GM10266 (cell line): ENCODE data around the gene PLOD1.
"Not testable (repeated sequence)": the region's sequence is repeated elsewhere in the genome, so short reads cannot be mapped to it uniquely, and the experiment has no call there.

Source experiments
- DNase-seq: peaks from one replicate; pipeline ENCODE4 v3.0.0; 2012; ENCODE audit errors: extremely low spot score
- TF ChIP-seq, protein P1 (sequence below): IDR thresholded peaks from 2 replicates; pipeline ENCODE4 v1.5.1; 2012; ENCODE audit warnings: mild to moderate bottlenecking, low read depth; ENCODE audit not compliant: control insufficient read depth, insufficient read depth; ENCODE audit errors: missing control alignments

PLOD1 gene

DNA sequence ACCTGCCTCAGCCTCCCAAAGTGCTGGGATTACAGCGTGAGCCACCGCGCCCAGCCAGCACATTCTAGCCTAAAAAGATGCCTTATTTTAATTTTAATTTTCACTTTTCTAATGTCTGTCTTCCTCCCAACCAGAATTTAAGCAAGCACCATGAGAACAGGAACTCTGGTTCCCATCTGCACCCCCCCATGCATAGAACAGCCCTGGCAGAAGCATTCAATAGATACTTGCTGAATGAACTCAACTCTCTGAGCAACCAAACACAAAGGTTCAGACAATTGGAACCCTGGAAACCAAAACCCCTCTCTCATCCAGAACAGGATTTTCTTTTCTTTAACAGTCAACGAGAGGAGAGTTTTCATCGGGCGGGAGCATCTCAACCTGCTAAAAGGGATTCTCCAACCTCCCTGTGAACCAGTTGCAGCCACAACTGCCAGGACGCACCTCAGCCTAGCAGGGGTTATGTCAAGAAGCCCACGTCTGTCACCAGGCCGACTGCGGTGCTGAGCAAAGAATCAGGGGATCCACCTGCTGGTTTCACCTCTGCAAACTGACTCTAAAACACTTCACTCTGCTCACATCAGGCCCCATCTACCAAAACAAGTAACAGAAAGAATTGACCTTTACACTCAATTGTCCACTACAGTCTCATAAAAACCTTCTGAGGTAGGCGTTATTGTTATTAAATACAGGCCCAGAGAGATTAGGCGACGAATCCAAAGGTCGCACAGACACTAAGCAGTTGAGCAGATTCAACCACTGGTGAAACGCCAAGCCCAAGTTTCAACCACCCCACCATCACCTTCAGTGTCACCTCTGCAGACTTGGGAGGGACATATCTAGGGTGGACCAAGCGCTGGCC lies 10.0 kb upstream of the PLOD1 start:
- TF ChIP-seq, protein P1, sequence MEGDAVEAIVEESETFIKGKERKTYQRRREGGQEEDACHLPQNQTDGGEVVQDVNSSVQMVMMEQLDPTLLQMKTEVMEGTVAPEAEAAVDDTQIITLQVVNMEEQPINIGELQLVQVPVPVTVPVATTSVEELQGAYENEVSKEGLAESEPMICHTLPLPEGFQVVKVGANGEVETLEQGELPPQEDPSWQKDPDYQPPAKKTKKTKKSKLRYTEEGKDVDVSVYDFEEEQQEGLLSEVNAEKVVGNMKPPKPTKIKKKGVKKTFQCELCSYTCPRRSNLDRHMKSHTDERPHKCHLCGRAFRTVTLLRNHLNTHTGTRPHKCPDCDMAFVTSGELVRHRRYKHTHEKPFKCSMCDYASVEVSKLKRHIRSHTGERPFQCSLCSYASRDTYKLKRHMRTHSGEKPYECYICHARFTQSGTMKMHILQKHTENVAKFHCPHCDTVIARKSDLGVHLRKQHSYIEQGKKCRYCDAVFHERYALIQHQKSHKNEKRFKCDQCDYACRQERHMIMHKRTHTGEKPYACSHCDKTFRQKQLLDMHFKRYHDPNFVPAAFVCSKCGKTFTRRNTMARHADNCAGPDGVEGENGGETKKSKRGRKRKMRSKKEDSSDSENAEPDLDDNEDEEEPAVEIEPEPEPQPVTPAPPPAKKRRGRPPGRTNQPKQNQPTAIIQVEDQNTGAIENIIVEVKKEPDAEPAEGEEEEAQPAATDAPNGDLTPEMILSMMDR = no peak
- DNase-seq = peak; percentile 69

DNA sequence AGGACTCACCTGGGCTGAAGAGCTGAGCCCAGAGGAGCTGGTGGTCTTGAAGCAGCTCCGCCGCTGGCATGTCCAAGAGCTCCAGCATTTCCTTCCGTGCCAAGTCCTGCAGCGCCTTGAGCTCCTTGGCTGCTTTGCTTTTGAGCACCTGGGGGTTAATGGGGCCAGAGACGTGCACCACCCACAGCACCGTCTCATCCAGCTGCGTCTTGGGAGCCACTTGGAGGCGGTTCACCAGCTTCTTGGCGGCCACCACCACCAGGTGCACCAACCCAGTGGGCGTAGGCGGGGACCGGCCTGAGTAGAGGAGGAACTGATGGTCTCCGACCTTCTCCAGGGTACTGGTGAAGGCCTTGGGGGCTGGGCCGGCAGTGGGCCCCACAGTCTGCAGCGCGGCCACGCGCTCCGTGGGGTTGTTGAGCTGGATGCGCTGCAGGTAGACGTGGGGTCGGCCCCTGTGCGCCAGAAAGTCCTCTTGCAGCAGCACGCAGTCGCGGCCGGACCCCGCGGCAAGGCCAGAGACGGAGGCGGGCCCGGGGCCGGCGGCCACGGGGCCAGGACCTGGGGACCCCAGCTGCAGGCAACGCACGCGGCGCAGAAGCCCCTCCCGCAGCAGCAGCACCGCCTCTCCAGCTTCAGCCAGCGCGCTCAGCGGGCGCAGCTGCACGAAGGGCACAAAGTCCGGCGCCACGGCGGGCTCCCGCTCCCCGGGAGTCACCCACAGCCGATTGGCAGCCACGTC lies 9.2 kb upstream of the PLOD1 start:
- not testable (repeated sequence) for DNase-seq

DNA sequence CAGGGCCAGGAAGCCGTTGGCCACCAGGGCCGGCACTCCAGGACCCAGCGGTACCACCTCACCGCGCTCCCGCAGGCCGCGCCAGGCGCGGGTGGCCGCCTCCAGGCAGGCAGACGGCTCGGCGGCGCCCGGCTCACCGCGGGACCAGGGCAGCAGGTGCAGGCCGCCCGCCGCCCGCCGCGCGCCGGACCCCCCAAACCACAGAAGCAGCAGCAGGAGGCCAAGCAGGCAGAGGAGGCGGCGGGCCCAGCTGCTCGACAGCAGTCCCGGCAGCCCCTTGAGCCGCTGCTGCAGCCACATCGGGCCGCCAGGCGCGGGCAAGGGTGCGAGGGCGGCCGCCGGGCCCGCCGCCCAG lies 8.6 kb upstream of the PLOD1 start:
- TF ChIP-seq, protein P1 = no peak
- no peak for DNase-seq

DNA sequence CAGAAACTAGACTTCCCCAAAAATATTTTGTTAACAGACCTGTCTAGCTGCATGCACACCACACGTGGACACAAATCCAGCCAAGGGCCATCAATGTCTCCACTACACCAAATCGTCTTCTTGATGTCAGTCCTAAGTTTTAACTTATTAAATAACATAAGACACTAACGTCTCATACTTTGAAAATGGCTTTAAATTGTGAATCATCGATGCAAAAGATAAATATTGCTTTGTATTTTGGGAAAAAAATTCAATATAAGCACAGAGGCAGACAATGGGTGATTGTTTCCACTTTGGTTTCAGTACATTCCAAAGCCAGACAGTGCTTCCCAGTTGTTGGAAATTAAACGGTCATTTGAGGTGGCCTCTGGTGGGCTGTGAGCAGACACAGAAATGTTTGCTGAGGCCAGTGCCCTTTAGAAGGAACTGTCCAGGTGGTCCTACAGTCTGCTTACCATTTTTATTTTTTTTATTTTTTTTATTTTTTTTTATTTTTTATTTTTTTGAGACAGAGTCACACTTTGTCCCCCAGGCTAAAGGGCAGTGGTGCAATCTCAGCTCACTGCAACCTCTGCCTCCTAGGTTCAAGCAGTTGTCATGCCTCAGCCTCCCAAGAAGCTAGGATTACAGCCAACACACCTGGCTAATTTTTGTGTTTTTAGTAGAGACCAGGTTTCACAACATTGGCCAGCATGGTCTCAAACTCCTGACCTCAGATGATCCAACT lies 6.5 kb upstream of the PLOD1 start:
- TF ChIP-seq, protein P1 = no peak
- no peak for DNase-seq

DNA sequence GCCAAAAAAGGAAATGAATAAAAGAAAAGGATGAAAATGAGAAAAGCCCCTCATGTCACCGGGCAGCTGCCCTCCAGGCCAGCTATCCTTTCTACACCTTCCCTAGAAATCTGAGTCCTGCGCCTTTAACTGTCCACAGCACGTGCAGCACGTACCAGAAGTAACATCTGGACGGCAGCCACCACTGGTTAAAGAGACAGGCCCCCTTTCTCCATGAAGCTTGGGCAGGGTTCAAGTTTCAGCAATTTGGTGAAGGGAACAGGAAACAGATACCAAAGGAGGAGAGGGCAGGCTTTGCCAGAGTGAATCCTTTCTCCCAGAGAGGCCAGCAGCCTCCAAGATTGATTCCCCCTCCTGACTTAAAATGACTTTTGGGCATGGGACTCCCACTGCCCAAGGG lies 4.7 kb upstream of the PLOD1 start:
- TF ChIP-seq, protein P1 = no peak
- DNase-seq = peak; percentile 64

DNA sequence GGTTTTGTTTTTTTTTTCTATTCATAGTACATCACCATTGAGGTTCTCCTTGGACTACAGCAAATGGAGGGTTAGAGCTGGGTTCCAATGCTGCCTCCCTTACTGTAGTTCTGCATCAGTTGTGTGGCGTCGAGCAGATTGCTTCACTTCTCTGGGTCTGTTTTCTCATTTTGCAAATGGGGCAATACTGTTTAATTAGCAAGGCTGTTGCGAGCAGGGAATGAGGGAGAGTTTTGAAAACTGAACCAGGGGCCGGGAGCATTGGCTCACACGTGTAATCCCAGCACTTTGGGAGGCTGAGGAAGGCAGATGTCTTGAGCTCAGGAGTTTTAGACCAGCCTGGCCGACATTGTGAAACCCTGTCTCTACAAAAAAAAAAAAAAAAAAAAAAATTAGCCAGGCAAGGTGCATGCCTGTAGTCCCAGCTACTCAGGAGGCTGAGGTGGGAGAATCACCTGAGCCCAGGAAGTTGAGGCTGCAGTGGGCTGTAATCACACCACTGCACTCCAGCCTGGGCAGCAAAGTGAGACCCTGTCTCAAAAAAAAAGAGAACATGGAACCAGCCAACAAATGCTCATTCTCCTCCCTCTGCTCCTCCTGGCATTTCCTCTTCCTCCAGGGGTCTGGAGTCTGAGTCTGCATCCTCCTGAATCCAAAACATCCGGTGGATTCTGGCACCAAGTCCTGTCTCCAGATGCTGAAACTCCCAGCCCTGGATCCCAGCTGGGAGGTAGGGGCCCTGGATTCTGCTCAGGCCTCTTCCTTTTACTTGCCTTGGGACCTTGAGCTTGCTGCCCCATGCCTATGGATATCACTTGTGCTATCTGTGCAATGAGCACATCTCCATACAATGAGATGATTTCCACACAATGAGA lies 3.7 kb upstream of the PLOD1 start:
- TF ChIP-seq, protein P1 = no peak
- no peak for DNase-seq

DNA sequence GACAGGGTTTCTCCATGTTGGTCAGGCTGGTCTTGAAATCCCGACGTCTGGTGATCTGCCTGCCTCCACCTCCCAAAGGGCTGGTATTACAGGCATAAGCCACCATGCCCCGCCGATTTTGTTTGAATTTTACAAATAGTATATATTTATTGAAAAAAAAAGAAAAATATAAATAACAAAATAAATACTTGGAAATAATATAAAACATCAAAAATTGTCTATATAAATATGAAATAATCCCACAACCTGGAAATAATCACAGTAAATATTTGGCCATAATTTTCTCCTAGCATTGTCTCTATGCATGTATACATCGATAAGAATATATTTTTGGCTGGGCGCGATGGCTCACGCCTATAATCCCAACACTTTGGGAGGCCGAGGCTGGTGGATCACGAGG lies 2.7 kb upstream of the PLOD1 start:
- TF ChIP-seq, protein P1 = no peak

More for the DNA sequence above, 2.7 kb upstream of the PLOD1 start:
- no peak for DNase-seq
